Caco-2 (cell line): ENCODE measurements around the gene KDM8. TPM values are rescaled to one million over a fixed set of nuclear protein-coding genes. Genes with fewer than 3 reads are reported as not detected.

Source experiments
- Bru-seq: library from RNA; stranded (reverse); fragments of 400-500 nt; gene quantifications from one replicate; lab custom pipeline; 2021; lab: Mats Ljungman, UMichigan
- BruChase-seq, 2 experiments: library from RNA; stranded (reverse); fragments of 400-500 nt; gene quantifications; one replicate each; lab custom pipeline; 2021; lab: Mats Ljungman, UMichigan
- BruUV-seq: library from RNA; stranded (reverse); fragments of 400-500 nt; replicated peaks from 2 replicates; lab custom pipeline; 2021; lab: Mats Ljungman, UMichigan
- CTCF ChIA-PET: fragments of 300-600 bp; sonication (Branson Sonifier 250); formaldehyde crosslinking; loops from one replicate; lab custom pipeline; 2022; ENCODE audit warnings: antibody characterized with exemption; lab: Charles Lee
- POLR2A ChIA-PET: fragments of 300-600 bp; sonication (Branson Sonifier 250); formaldehyde crosslinking; loops from one replicate; lab custom pipeline; 2022; ENCODE audit warnings: antibody characterized with exemption; lab: Charles Lee
- DNase-seq, 2 experiments: peaks; one replicate each; pipeline versions ENCODE4 v3.0.0 to v3.0.0-alpha.2; 2020 to 2022
- H3K27me3 ChIP-seq: replicated peaks from 2 replicates; pipeline ENCODE4 v1.6.0; 2011; ENCODE audit warnings: low read length; ENCODE audit not compliant: control insufficient read depth, insufficient read depth
- H3K36me3 ChIP-seq: 2 replicates; pipeline ENCODE4 v1.5.1; 2011; ENCODE audit warnings: low read length; ENCODE audit not compliant: control insufficient read depth, insufficient read depth
- H3K4me1 ChIP-seq: fragments of 250-450 bp; sonication (Bioruptor Pico); 2 replicates; pipeline ENCODE4 v1.5.1; 2020; ENCODE audit warnings: mild to moderate bottlenecking
- H3K4me3 ChIP-seq: 2 replicates; pipeline ENCODE4 v1.5.1; 2011; ENCODE audit warnings: low read depth, mild to moderate bottlenecking, control low read depth, low read length
- H3K9me3 ChIP-seq: fragments of 250-450 bp; sonication (Bioruptor Pico); 2 replicates; pipeline ENCODE4 v1.5.1; 2020; ENCODE audit warnings: mild to moderate bottlenecking, moderate library complexity
- H3K27ac Mint-ChIP-seq: one replicate; pipeline ENCODE4 v1.8.0; 2022; ENCODE audit warnings: mixed read lengths; ENCODE audit not compliant: unreplicated experiment
- H3K27me3 Mint-ChIP-seq: one replicate; pipeline ENCODE4 v1.8.0; 2022; ENCODE audit warnings: mixed read lengths; ENCODE audit not compliant: insufficient read depth, unreplicated experiment
- H3K36me3 Mint-ChIP-seq: one replicate; pipeline ENCODE4 v1.8.0; 2022; ENCODE audit warnings: mild to moderate bottlenecking, mixed read lengths; ENCODE audit not compliant: insufficient read depth, unreplicated experiment
- H3K4me1 Mint-ChIP-seq: one replicate; pipeline ENCODE4 v1.8.0; 2022; ENCODE audit warnings: low read depth, mixed read lengths; ENCODE audit not compliant: unreplicated experiment
- H3K4me3 Mint-ChIP-seq: one replicate; pipeline ENCODE4 v1.8.0; 2022; ENCODE audit warnings: mild to moderate bottlenecking, moderate library complexity, mixed read lengths; ENCODE audit not compliant: unreplicated experiment
- H3K9me3 Mint-ChIP-seq: one replicate; pipeline ENCODE4 v1.8.0; 2022; ENCODE audit warnings: mixed read lengths; ENCODE audit not compliant: unreplicated experiment
- intact Hi-C: fragments of 100-400 bp; cut with micrococcal nuclease; formaldehyde crosslinking; loops from one replicate; pipeline ENCODE4 v1.10.0; 2022; ENCODE audit not compliant: unreplicated experiment
- long read RNA-seq: library from polyadenylated mRNA; stranded (forward); transcript quantifications from one replicate; pipeline ENCODE4 v2.0.0, GENCODE V29; 2022
- total RNA-seq: library from RNA; stranded (reverse); gene quantifications from 2 replicates; pipeline ENCODE4 v1.2.3, GENCODE V29; 2022
- TF ChIP-seq, protein P1 (sequence below), 2 experiments: fragments of 200-600 bp in 1 of 2; IDR thresholded peaks; 1 replicate in 1 of 2; 2 replicates in 1 of 2; pipeline versions ENCODE4 v1.5.1 to v1.8.0; 2011 to 2022; ENCODE audit warnings: antibody characterized with exemption in 1 of 2, control low read depth in 1 of 2, inconsistent platforms in 1 of 2, low read depth in 1 of 2, low read length in 1 of 2, mild to moderate bottlenecking in 1 of 2, moderate library complexity in 1 of 2; ENCODE audit not compliant: insufficient read depth in 1 of 2, severe bottlenecking in 1 of 2, unreplicated experiment in 1 of 2

The KDM8 gene
- 7.0 and 11.1 TPM in 2 replicates for total RNA-seq
- percentile 52 among the genes with signal in this experiment for Bru-seq, nascent RNA
- BruChase-seq, experiment 1, labeled RNA remaining after a 2-hour chase = percentile 52 among the genes with signal in this experiment
- percentile 43 among the genes with signal in this experiment for BruChase-seq, experiment 2, labeled RNA remaining after a 6-hour chase
- long read RNA-seq, partial matches to known transcripts = 0 of 5 reads
- long read RNA-seq, other reads (novel, unspliced or antisense) = 2 of 5 reads

DNA sequence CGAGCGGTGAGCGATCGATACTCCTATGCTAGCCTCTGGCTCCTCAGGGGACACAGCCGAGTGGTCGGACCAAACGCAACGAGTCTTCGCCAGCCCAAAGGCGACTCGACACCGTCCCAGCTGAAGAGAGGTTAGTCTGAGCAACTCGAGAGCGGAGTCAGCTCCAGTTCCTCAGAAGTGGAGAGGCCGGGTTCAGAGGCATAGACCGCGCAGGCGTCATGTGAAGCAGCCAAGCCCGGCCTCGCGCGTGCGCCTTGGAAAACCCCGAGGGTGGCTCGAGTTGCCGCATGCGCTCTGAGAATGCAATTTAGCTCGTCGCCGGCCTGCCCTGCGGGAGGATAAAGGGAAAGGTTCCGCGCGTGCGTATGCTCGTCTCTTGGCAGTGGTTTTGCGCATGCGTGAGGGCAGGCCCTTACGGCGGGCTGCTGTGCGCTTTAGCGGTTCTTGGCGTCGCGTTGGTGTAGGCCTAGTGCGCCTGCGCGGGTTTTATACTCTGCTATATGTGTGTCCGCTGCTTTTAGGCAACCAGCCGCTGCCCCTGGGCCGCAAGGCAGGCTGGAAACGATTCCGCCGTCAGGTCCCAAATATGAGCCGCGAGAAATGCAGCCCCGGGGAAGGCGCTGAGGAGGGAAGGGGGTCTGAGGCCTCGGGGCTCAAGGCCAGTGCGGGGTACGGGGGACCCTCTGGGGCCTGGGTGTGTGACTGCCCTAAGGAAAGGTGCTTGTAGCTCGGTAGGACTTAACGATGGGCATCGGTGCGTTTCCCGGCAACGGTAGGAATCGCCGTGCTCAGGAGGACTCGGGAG is at the start of gene KDM8:
Gene KDM8, plus strand, starts transcription at position 20 of the 805 bp plus-strand sequence. CDS start 6,598 bp downstream, outside the sequence.
- DNase-seq = peak; percentile 98 to 99
- no peaks in the 10 kb centered on the region for H3K27me3 ChIP-seq
- H3K36me3 Mint-ChIP-seq = peaks cover 10% of the 10 kb centered on the region
- no peaks in the 10 kb centered on the region for H3K27me3 Mint-ChIP-seq
- POLR2A ChIA-PET = interaction anchor here (0.7 to 1.0 kb wide), 4 partner anchors 11 to 65 kb away, joined by 3 to 6 read pairs (median 4); partner anchors contain the start of gene NSMCE1
- no peaks in the 10 kb centered on the region for H3K4me1 Mint-ChIP-seq
- no peaks in the 10 kb centered on the region for H3K9me3 Mint-ChIP-seq
- H3K9me3 ChIP-seq = no peaks in the 10 kb centered on the region
- CTCF ChIA-PET = interaction anchor here (0.6 to 1.4 kb wide), 9 partner anchors 22 to 259 kb away, joined by 3 to 13 read pairs (median 4); no protein-coding TSS in a partner anchor
- no peaks in the 10 kb centered on the region for H3K36me3 ChIP-seq
- TF ChIP-seq, protein P1, sequence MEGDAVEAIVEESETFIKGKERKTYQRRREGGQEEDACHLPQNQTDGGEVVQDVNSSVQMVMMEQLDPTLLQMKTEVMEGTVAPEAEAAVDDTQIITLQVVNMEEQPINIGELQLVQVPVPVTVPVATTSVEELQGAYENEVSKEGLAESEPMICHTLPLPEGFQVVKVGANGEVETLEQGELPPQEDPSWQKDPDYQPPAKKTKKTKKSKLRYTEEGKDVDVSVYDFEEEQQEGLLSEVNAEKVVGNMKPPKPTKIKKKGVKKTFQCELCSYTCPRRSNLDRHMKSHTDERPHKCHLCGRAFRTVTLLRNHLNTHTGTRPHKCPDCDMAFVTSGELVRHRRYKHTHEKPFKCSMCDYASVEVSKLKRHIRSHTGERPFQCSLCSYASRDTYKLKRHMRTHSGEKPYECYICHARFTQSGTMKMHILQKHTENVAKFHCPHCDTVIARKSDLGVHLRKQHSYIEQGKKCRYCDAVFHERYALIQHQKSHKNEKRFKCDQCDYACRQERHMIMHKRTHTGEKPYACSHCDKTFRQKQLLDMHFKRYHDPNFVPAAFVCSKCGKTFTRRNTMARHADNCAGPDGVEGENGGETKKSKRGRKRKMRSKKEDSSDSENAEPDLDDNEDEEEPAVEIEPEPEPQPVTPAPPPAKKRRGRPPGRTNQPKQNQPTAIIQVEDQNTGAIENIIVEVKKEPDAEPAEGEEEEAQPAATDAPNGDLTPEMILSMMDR (IDR thresholded peaks at IDR 0.05; ENCODE audit: insufficient read depth in 1 of 2, low read depth in 1 of 2, low read length in 1 of 2, severe bottlenecking in 1 of 2, unreplicated experiment in 1 of 2) = no peak
- H3K4me3 ChIP-seq = peak within 1 kb of the TSS; percentile 81
- peaks cover 12% of the 10 kb centered on the region; the same call in 1 of the 2 replicates for H3K4me1 ChIP-seq
- H3K4me3 Mint-ChIP-seq = peak within 1 kb of the TSS; percentile 86
- BruUV-seq = no TSS peak
- H3K27ac Mint-ChIP-seq = peak within 1 kb of the TSS; percentile 96
- intact Hi-C loops = no loop called here

DNA sequence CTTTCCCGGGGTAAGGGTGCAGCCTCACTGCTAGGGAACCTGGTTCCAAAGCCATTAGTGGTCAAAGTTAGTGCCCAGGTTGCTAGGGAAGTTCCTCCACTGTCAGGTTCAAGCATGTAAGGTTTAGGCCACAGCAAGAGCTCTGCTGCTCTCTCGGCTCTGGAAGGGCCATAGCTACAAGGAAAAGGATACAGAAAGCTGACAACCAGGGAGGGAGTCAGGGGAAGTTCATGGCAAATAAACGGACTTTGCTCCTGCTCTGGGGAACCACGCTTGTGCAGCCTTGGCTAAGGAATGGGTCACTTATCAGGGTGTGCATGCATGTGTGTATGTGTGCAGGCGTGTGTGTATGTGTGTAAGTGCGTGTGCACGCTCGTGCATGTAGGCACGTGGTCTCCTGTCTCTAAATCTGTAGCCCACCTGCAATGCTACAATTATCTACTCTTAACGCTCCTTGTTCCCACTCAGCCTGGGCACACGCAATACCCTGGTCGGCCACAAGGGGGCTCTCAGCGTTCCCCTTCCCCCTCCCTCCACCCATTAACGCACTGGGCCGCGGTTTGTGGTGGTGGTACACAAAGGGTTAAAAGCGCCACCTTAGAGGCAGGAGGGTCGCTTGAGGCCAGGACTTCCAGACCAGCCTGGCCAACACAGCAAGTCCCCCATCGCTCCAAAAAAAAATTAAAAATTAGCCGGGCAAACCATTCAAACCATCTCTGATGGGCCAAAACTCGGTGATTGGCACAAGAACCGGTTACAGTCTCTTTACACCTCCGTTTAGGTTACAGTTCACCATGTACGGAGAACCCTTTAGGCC is 48.4 kb upstream of the KDM8 start:
- H3K27ac Mint-ChIP-seq = no peak overlapping the region
- POLR2A ChIA-PET = no interaction called here
- intact Hi-C loops = loop anchor here (2.0 to 10.0 kb wide), 2 partner anchors 60 to 302 kb away; no protein-coding TSS in a partner anchor
- DNase-seq = peak; percentile 38 to 61
- CTCF ChIA-PET = no interaction called here
- H3K4me3 Mint-ChIP-seq = no peak overlapping the region
- BruUV-seq = no TSS peak
- no peaks in the 10 kb centered on the region for H3K9me3 ChIP-seq
- TF ChIP-seq, protein P1 (IDR thresholded peaks at IDR 0.05; ENCODE audit: insufficient read depth in 1 of 2, low read depth in 1 of 2, low read length in 1 of 2, severe bottlenecking in 1 of 2, unreplicated experiment in 1 of 2) = peak; percentile 89 to 95
- peaks cover 5% of the 10 kb centered on the region for H3K4me1 Mint-ChIP-seq
- H3K36me3 ChIP-seq = no peaks in the 10 kb centered on the region
- no peaks in the 10 kb centered on the region for H3K27me3 ChIP-seq
- H3K36me3 Mint-ChIP-seq = no peaks in the 10 kb centered on the region
- H3K27me3 Mint-ChIP-seq = no peaks in the 10 kb centered on the region
- H3K4me1 ChIP-seq = no peaks in the 10 kb centered on the region
- no peaks in the 10 kb centered on the region for H3K9me3 Mint-ChIP-seq
- no peak overlapping the region for H3K4me3 ChIP-seq
